Testis (tissue), 2 donors: ENCODE results near the gene RANBP6.
A peak's percentile ranks its signal among the peaks of the same experiment; 100 is the strongest.

Source experiments
- CTCF ChIP-seq, 3 experiments: fragments of 450-650 bp in 2 of 3; fragments of 200-600 bp in 1 of 3; sonication (generic) in 1 of 3; IDR thresholded peaks; one replicate each; pipeline ENCODE4 v1.5.1; 2016 to 2019; ENCODE audit warnings: antibody characterized with exemption in 3 of 3, mild to moderate bottlenecking in 2 of 3, moderate library complexity in 1 of 3
- POLR2A ChIP-seq: fragments of 450-650 bp; IDR thresholded peaks from one replicate; pipeline ENCODE4 v1.6.1; 2017; ENCODE audit warnings: antibody characterized with exemption, mild to moderate bottlenecking, moderate library complexity

GRCh38 chr9:6054280-6055099, 39.1 kb upstream of the RANBP6 start:
- peak; percentile 52 to 64 (median 63) for TF ChIP-seq CTCF (IDR thresholded peaks at IDR 0.05)
- TF ChIP-seq POLR2A: no peak
